ENCODE data around the gene PAF1. TPM values are rescaled to one million over a fixed set of nuclear protein-coding genes. Genes with fewer than 3 reads are reported as not detected.

PAF1 gene
- total RNA-seq, 1 experiment from 2014 or later = 53.5 TPM

DNA sequence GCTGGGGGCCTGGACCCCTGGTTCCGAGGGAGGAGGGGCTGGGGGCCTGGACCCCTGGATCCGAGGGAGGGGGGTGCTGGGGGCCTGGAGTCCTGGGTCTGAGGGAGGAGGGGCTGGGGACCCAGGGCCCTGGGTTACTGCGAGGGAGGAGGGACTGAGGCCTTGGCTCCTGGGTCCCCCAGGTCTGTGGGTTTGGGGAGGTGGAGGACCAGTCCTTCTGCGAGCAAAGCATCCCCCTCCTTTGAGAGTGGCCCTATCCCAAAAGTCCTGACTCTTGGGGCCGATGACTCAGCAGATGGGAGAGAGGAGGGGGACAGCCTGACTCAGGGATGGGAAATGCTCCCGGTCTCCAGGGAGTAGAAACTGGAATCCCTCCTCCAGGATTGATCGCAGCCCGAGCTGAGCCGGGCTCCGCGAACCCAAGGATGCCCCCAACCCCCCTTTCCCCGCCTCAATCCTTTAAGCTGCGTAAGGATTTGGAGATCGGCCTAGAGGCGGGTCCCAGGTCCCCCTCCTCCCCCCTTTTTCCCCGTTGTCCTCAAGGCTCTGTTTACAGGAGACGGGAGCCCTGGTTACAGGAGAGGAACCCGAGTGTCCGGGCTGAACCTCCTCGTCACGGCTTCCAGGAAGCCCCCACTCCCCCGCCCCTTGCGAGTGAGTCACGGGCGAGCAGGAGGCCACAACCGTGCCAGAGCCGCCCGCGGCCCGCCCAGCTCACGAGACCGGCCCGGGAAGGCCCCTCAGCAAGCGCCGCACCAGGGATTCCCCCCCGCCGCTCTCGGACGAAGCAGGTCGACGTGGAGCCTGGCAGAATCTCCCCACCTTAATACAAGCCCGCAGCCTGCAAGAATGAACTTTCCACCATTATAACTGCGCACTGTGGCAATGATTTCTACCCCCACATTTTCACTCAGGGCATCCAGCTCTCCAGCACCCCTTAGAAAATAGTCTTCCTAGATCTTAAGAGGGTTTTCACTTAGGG lies 12.7 kb upstream of the PAF1 start:
- H3K4me1 ChIP-seq (ENCODE audit: control insufficient read depth in 1 of 2, insufficient read depth in 2 of 2, low read length in 2 of 2) = peaks cover 53 to 88% of the 10 kb centered on the region in 2 experiments
- peak; percentile 92 for DNase-seq (ENCODE audit: low read depth, low spot score)
- BruUV-seq (replicated peaks) = TSS peak; percentile 40
- TF ChIP-seq, protein P1, sequence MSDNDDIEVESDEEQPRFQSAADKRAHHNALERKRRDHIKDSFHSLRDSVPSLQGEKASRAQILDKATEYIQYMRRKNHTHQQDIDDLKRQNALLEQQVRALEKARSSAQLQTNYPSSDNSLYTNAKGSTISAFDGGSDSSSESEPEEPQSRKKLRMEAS (IDR thresholded peaks at IDR 0.05) = no peak
- TF ChIP-seq POLR2A (IDR thresholded peaks at IDR 0.05; ENCODE audit: borderline replicate concordance, extremely low read depth, insufficient read depth, insufficient read length) (peak; percentile 40), ZFX (IDR thresholded peaks at IDR 0.05) (no peak), SRF (IDR thresholded peaks at IDR 0.05; ENCODE audit: low read depth) (no peak), ZNF274 (IDR thresholded peaks at IDR 0.05; ENCODE audit: low read depth, low read length) (no peak), CBX3 (IDR thresholded peaks at IDR 0.05; ENCODE audit: low read depth) (no peak), POLR2AphosphoS5 (IDR thresholded peaks at IDR 0.05; ENCODE audit: low read depth, low read length) (peak; percentile 75), CEBPB (IDR thresholded peaks at IDR 0.05; ENCODE audit: low read depth) (no peak), EZH2 (IDR thresholded peaks at IDR 0.05) (no peak), EZH2phosphoT487 (IDR thresholded peaks at IDR 0.05; ENCODE audit: borderline replicate concordance) (no peak), TCF7L2 (IDR thresholded peaks at IDR 0.05; ENCODE audit: borderline replicate concordance, extremely low read depth, insufficient read depth, insufficient read length) (peak; percentile 70), ELF1 (IDR thresholded peaks at IDR 0.05; ENCODE audit: borderline replicate concordance, low read depth) (no peak), RAD21 (IDR thresholded peaks at IDR 0.05; ENCODE audit: low read depth) (no peak), EGR1 (IDR thresholded peaks at IDR 0.05; ENCODE audit: low read depth) (no peak), SIN3A (IDR thresholded peaks at IDR 0.05; ENCODE audit: low read depth) (no peak), FOSL1 (IDR thresholded peaks at IDR 0.05; ENCODE audit: low read depth) (no peak)
- TF ChIP-seq, protein P2, sequence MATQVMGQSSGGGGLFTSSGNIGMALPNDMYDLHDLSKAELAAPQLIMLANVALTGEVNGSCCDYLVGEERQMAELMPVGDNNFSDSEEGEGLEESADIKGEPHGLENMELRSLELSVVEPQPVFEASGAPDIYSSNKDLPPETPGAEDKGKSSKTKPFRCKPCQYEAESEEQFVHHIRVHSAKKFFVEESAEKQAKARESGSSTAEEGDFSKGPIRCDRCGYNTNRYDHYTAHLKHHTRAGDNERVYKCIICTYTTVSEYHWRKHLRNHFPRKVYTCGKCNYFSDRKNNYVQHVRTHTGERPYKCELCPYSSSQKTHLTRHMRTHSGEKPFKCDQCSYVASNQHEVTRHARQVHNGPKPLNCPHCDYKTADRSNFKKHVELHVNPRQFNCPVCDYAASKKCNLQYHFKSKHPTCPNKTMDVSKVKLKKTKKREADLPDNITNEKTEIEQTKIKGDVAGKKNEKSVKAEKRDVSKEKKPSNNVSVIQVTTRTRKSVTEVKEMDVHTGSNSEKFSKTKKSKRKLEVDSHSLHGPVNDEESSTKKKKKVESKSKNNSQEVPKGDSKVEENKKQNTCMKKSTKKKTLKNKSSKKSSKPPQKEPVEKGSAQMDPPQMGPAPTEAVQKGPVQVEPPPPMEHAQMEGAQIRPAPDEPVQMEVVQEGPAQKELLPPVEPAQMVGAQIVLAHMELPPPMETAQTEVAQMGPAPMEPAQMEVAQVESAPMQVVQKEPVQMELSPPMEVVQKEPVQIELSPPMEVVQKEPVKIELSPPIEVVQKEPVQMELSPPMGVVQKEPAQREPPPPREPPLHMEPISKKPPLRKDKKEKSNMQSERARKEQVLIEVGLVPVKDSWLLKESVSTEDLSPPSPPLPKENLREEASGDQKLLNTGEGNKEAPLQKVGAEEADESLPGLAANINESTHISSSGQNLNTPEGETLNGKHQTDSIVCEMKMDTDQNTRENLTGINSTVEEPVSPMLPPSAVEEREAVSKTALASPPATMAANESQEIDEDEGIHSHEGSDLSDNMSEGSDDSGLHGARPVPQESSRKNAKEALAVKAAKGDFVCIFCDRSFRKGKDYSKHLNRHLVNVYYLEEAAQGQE (IDR thresholded peaks at IDR 0.05; ENCODE audit: low read depth) = no peak
- TF ChIP-seq, protein P3, sequence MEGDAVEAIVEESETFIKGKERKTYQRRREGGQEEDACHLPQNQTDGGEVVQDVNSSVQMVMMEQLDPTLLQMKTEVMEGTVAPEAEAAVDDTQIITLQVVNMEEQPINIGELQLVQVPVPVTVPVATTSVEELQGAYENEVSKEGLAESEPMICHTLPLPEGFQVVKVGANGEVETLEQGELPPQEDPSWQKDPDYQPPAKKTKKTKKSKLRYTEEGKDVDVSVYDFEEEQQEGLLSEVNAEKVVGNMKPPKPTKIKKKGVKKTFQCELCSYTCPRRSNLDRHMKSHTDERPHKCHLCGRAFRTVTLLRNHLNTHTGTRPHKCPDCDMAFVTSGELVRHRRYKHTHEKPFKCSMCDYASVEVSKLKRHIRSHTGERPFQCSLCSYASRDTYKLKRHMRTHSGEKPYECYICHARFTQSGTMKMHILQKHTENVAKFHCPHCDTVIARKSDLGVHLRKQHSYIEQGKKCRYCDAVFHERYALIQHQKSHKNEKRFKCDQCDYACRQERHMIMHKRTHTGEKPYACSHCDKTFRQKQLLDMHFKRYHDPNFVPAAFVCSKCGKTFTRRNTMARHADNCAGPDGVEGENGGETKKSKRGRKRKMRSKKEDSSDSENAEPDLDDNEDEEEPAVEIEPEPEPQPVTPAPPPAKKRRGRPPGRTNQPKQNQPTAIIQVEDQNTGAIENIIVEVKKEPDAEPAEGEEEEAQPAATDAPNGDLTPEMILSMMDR (IDR thresholded peaks at IDR 0.05 in 2 of 3, conservative IDR thresholded peaks at IDR 0.05 in 1 of 3; ENCODE audit: borderline replicate concordance in 1 of 3, insufficient read depth in 1 of 3, low read depth in 2 of 3, low read length in 2 of 3) = no peak
- TF ChIP-seq, protein P4, sequence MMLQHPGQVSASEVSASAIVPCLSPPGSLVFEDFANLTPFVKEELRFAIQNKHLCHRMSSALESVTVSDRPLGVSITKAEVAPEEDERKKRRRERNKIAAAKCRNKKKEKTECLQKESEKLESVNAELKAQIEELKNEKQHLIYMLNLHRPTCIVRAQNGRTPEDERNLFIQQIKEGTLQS (IDR thresholded peaks at IDR 0.05) = no peak

More for the DNA sequence above, 12.7 kb upstream of the PAF1 start:
- peak; percentile 55 for ATAC-seq
- Histone ChIP-seq H2AFZ (ENCODE audit: low read depth, low read length, poor library complexity, severe bottlenecking) (no peak overlapping the region), H3K79me2 (ENCODE audit: insufficient read depth, low read length) (peaks cover 34% of the 10 kb centered on the region), H3K4me3 (replicated peaks in 1 of 2; ENCODE audit: low read depth in 1 of 2, low read length in 2 of 2) (peak overlapping the region; percentile 43 to 56), H3K27me3 (ENCODE audit: insufficient read depth, low read length) (no peaks in the 10 kb centered on the region), H3K9me2 (ENCODE audit: insufficient read depth) (no peaks in the 10 kb centered on the region), H3K4me2 (ENCODE audit: low read length) (peak overlapping the region; percentile 92), H3K36me3 (ENCODE audit: control insufficient read depth in 1 of 2, insufficient read depth in 2 of 2, low read length in 2 of 2) (peaks cover 2 to 11% of the 10 kb centered on the region in 2 experiments; a peak in 1 of 4 replicates), H4K20me1 (ENCODE audit: insufficient read depth) (peaks cover 5% of the 10 kb centered on the region; the same call in 1 of the 2 replicates), H3K27ac (ENCODE audit: low read depth, low read length) (peak overlapping the region; percentile 99), H3K9ac (ENCODE audit: low read length) (peak overlapping the region; percentile 97), H3K9me3 (ENCODE audit: control insufficient read depth in 1 of 2, insufficient read depth in 1 of 2, low read depth in 1 of 2, low read length in 2 of 2) (no peaks in the 10 kb centered on the region)
- ChIA-PET CTCF (interaction anchor here (0.6 kb wide), 1 partner anchor 365 kb away, joined by 3 read pairs; no protein-coding TSS in a partner anchor), POLR2A (interaction anchor here (0.6 to 2.1 kb wide), 7 partner anchors 12 to 448 kb away, joined by 3 to 19 read pairs (median 4); partner anchors contain the start of genes MED29, PAF1 and RPS16), RAD21 (ENCODE audit: low non-redundant PET in 1 of 2, low total read pairs in 2 of 2, uncharacterized antibody in 2 of 2, unreplicated experiment in 2 of 2) (no interaction called here)
- intact Hi-C loops (cut with micrococcal nuclease) = no loop called here
